NT2/D1 (cell line): Measurements from ENCODE around the gene RBBP8NL.

Experiments
- SUZ12 ChIP-seq: IDR thresholded peaks from 2 replicates; pipeline ENCODE4 v1.6.1; 2011; ENCODE audit not compliant: insufficient read length, insufficient read depth; ENCODE audit errors: extremely low read depth
- YY1 ChIP-seq: IDR thresholded peaks from 2 replicates; pipeline ENCODE4 v1.6.1; 2011; ENCODE audit not compliant: insufficient read length, insufficient read depth

DNA sequence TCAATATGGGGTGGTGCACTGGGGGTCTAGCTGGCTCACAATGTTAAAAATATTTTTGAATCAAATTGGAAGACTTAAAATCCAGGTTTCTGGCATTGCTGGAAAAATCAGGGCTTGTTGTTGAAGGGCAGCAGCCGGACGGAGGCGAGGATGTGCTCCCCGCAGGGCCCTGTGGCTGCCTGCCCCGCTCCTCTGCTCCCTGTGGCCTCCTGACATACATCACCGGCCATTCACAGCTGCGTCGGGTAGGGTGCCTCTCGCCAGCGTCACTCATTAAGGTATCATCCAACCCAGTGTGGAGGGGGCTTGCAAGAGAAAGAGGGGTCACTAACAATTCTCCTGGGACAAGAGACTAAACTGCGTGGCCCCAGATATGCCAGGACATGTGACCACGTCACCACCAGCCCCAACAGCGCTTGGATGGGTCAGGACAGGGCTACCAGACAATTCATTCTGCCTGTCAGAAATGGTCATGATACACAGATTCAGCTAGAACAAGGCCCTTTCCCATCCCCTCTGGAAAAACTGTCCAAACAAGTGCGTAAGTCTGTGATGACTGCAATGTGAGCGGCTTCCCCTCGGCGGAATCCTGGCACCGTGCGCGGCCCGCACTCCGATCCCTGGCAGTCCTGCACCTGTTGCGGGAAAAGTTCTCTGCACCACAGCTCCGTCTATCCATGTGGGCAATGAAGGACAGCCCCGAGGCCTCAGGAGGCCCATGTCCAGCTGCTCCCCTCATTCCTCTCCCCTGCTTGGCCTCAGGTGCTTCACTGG is 36.5 kb upstream of the RBBP8NL start:
- TF ChIP-seq YY1, result no peak
- TF ChIP-seq SUZ12, result no peak
